HepG2 (cell line): ENCODE data around the gene PRKN. TPM values are rescaled to one million over a fixed set of nuclear protein-coding genes. Genes with fewer than 3 reads are reported as not detected.

ENCODE experiments used
- CBX2 ChIP-seq, 2 experiments: fragments of 200-600 bp in 1 of 2; sonication (generic); formaldehyde crosslinking in 1 of 2; IDR thresholded peaks; 2 replicates each; pipeline versions ENCODE4 v1.7.0 to v1.8.1; 2018 to 2022; ENCODE audit warnings: low read depth in 2 of 2, low read length in 1 of 2, mild to moderate bottlenecking in 1 of 2, missing genetic modification reagents in 1 of 2
- FOXJ3 ChIP-seq: sonication (generic); formaldehyde crosslinking; IDR thresholded peaks from 2 replicates; pipeline ENCODE4 v1.4.0; 2020; ENCODE audit warnings: missing genetic modification reagents, mild to moderate bottlenecking, borderline replicate concordance
- FOXP1 ChIP-seq, 2 experiments: fragments of 450-650 bp in 1 of 2; IDR thresholded peaks; 2 replicates each; pipeline ENCODE4 v1.6.1; 2017 to 2018; ENCODE audit warnings: antibody characterized with exemption in 1 of 2
- HHEX ChIP-seq: IDR thresholded peaks from 2 replicates; pipeline ENCODE4 v1.6.1; 2016; ENCODE audit warnings: control low read depth
- KLF12 ChIP-seq: sonication (generic); formaldehyde crosslinking; IDR thresholded peaks from 2 replicates; pipeline ENCODE4 v1.4.0; 2020; ENCODE audit warnings: missing genetic modification reagents, borderline replicate concordance
- NR2F2 ChIP-seq: IDR thresholded peaks from 2 replicates; pipeline ENCODE4 v1.6.1; 2012; ENCODE audit warnings: low read depth, inconsistent platforms, borderline replicate concordance
- SOX13 ChIP-seq, 3 experiments: fragments of 450-650 bp in 1 of 3; sonication (generic) in 1 of 3; formaldehyde crosslinking in 1 of 3; IDR thresholded peaks in 2 of 3; conservative IDR thresholded peaks in 1 of 3; 2 replicates each; pipeline versions ENCODE4 v1.5.0 to v1.6.1; 2016 to 2020; ENCODE audit warnings: antibody characterized with exemption in 1 of 3, mild to moderate bottlenecking in 1 of 3, missing compliant biosample characterization in 1 of 3, missing genetic modification reagents in 1 of 3, moderate library complexity in 1 of 3
- ZNF101 ChIP-seq: sonication (generic); formaldehyde crosslinking; IDR thresholded peaks from 2 replicates; pipeline ENCODE4 v1.4.0; 2020; ENCODE audit warnings: mild to moderate bottlenecking, low read depth, missing genetic modification reagents, borderline replicate concordance
- ZNF12 ChIP-seq: sonication (generic); formaldehyde crosslinking; IDR thresholded peaks from 2 replicates; pipeline ENCODE4 v1.5.0; 2020; ENCODE audit warnings: missing genetic modification reagents
- ZNF605 ChIP-seq: sonication (generic); formaldehyde crosslinking; IDR thresholded peaks from 2 replicates; pipeline ENCODE4 v1.8.0; 2022; ENCODE audit warnings: mild to moderate bottlenecking, missing genetic modification reagents
- ZNF674 ChIP-seq: sonication (generic); formaldehyde crosslinking; IDR thresholded peaks from 2 replicates; pipeline ENCODE4 v1.5.0; 2020; ENCODE audit warnings: low read depth, mild to moderate bottlenecking, missing genetic modification reagents
- polyA plus RNA-seq, 8 experiments: library from polyadenylated mRNA; depleted of rRNA in 3 of 8; stranded (reverse) in 7 of 8; unstranded in 1 of 8; fragments of >200 nt; fragmentation: Illumina TruSeq in 4 of 8; extraction: Trizol in 4 of 8; gene quantifications; 2 replicates each; pipeline versions ENCODE4 v1.2.1 to v1.2.3, GENCODE V29; 2011 to 2016; ENCODE audit warnings: low read depth in 4 of 8, missing spikeins in 1 of 8, mixed read lengths in 1 of 8; ENCODE audit not compliant: insufficient read depth in 1 of 8
- total RNA-seq, 5 experiments: library from RNA; depleted of rRNA; stranded (reverse); fragments of >200 nt; fragmentation: Illumina TruSeq; extraction: Trizol; gene quantifications; 2 replicates each; pipeline ENCODE4 v1.2.3, GENCODE V29; 2016; ENCODE audit warnings: low read depth in 1 of 5
- TF ChIP-seq, protein P1 (sequence below): sonication (generic); formaldehyde crosslinking; IDR thresholded peaks from 2 replicates; pipeline ENCODE4 v1.5.0; 2020; ENCODE audit warnings: mild to moderate bottlenecking, missing genetic modification reagents, borderline replicate concordance
- TF ChIP-seq, protein P2 (sequence below): sonication (generic); formaldehyde crosslinking; IDR thresholded peaks from 2 replicates; pipeline ENCODE4 v1.8.1; 2023; ENCODE audit warnings: missing genetic modification reagents, inconsistent platforms, borderline replicate concordance
- TF ChIP-seq, protein P3 (sequence below): sonication (generic); formaldehyde crosslinking; IDR thresholded peaks from 2 replicates; pipeline ENCODE4 v1.5.1; 2020; ENCODE audit warnings: mild to moderate bottlenecking, missing genetic modification reagents, borderline replicate concordance
- TF ChIP-seq, protein P4 (sequence below): sonication (generic); formaldehyde crosslinking; IDR thresholded peaks from 2 replicates; pipeline ENCODE4 v1.4.0; 2020; ENCODE audit warnings: missing genetic modification reagents, borderline replicate concordance

The PRKN gene
- total and polyA plus RNA-seq, 2 of the 13 experiments (the other 11 are each of a cell fraction or from before 2014, with no cell fraction given): 0.31 to 0.44 TPM

DNA sequence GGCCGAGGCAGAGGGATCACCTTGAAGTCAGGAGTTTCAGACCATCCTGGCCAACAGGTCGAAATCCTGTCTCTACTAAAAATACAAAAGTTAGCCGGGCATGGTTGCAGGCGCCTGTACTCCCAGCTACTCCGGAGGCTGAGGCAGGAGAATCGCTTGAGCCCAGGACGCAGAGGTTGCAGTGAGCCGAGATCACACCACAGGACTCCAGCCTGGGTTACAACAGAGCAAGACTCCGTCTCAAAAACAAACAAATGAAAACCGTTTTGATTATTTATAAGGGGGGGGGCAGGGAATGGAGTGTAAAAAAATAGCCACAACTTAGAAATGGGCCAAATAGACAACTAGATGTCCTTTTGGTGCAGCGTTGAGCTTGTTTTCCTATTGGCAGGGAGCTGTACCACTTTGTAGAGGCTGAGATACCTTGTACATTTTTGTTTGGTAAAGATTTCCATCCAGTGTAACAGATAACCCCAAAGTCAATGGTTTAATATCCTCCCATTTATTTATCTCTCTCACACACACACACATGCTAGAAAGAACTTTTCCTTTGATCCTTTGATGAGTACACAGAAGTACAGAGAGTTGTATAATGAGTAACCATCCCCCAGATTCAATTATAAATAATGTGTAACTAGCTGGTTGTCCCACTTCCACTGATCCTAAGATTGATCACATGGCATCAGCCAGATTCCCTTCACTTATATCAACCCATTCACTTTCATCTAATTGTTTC lies 477.5 kb downstream of the PRKN start (continued):
- TF ChIP-seq, protein P1, sequence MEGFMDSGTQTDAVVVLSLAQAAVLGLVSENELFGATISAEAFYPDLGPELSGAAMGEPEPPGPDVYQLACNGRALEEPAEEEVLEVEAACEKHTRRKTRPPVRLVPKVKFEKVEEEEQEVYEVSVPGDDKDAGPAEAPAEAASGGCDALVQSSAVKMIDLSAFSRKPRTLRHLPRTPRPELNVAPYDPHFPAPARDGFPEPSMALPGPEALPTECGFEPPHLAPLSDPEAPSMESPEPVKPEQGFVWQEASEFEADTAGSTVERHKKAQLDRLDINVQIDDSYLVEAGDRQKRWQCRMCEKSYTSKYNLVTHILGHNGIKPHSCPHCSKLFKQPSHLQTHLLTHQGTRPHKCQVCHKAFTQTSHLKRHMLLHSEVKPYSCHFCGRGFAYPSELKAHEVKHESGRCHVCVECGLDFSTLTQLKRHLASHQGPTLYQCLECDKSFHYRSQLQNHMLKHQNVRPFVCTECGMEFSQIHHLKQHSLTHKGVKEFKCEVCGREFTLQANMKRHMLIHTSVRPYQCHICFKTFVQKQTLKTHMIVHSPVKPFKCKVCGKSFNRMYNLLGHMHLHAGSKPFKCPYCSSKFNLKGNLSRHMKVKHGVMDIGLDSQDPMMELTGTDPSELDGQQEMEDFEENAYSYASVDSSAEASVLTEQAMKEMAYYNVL (CRISPR knock-in tag): no peak
- TF ChIP-seq SOX13 (IDR thresholded peaks at IDR 0.05) (no peak), SOX13 (CRISPR knock-in tag; conservative IDR thresholded peaks at IDR 0.05 in 1 of 2, IDR thresholded peaks at IDR 0.05 in 1 of 2) (peak in 1 of 2 experiments; percentile 62; a peak in 1 of 4 replicates), CBX2 (IDR thresholded peaks at IDR 0.05; ENCODE audit: low read depth, low read length) (no peak), CBX2 (CRISPR knock-in tag; IDR thresholded peaks at IDR 0.05; ENCODE audit: low read depth) (no peak), ZNF12 (CRISPR knock-in tag) (no peak), ZNF101 (no peak), ZNF605 (CRISPR knock-in tag) (no peak), KLF12 (CRISPR knock-in tag) (no peak), ZNF674 (CRISPR knock-in tag) (no peak), HHEX (CRISPR knock-in tag) (peak; percentile 14; the same call in 1 of the 2 replicates), NR2F2 (peak; percentile 32; the same call in 1 of the 2 replicates), FOXJ3 (CRISPR knock-in tag) (0 out of 2 replicates have a peak, but pooled peaks have one; percentile 13), FOXP1 (IDR thresholded peaks at IDR 0.05) (no peak), FOXP1 (CRISPR knock-in tag; IDR thresholded peaks at IDR 0.05) (peak; percentile 80; the same call in 1 of the 2 replicates)
- TF ChIP-seq, protein P2, sequence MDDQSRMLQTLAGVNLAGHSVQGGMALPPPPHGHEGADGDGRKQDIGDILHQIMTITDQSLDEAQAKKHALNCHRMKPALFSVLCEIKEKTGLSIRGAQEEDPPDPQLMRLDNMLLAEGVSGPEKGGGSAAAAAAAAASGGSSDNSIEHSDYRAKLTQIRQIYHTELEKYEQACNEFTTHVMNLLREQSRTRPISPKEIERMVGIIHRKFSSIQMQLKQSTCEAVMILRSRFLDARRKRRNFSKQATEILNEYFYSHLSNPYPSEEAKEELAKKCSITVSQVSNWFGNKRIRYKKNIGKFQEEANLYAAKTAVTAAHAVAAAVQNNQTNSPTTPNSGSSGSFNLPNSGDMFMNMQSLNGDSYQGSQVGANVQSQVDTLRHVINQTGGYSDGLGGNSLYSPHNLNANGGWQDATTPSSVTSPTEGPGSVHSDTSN (CRISPR knock-in tag): no peak
- TF ChIP-seq, protein P3, sequence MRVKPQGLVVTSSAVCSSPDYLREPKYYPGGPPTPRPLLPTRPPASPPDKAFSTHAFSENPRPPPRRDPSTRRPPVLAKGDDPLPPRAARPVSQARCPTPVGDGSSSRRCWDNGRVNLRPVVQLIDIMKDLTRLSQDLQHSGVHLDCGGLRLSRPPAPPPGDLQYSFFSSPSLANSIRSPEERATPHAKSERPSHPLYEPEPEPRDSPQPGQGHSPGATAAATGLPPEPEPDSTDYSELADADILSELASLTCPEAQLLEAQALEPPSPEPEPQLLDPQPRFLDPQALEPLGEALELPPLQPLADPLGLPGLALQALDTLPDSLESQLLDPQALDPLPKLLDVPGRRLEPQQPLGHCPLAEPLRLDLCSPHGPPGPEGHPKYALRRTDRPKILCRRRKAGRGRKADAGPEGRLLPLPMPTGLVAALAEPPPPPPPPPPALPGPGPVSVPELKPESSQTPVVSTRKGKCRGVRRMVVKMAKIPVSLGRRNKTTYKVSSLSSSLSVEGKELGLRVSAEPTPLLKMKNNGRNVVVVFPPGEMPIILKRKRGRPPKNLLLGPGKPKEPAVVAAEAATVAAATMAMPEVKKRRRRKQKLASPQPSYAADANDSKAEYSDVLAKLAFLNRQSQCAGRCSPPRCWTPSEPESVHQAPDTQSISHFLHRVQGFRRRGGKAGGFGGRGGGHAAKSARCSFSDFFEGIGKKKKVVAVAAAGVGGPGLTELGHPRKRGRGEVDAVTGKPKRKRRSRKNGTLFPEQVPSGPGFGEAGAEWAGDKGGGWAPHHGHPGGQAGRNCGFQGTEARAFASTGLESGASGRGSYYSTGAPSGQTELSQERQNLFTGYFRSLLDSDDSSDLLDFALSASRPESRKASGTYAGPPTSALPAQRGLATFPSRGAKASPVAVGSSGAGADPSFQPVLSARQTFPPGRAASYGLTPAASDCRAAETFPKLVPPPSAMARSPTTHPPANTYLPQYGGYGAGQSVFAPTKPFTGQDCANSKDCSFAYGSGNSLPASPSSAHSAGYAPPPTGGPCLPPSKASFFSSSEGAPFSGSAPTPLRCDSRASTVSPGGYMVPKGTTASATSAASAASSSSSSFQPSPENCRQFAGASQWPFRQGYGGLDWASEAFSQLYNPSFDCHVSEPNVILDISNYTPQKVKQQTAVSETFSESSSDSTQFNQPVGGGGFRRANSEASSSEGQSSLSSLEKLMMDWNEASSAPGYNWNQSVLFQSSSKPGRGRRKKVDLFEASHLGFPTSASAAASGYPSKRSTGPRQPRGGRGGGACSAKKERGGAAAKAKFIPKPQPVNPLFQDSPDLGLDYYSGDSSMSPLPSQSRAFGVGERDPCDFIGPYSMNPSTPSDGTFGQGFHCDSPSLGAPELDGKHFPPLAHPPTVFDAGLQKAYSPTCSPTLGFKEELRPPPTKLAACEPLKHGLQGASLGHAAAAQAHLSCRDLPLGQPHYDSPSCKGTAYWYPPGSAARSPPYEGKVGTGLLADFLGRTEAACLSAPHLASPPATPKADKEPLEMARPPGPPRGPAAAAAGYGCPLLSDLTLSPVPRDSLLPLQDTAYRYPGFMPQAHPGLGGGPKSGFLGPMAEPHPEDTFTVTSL (CRISPR knock-in tag): peak; percentile 64; the same call in 1 of the 2 replicates
- TF ChIP-seq, protein P4, sequence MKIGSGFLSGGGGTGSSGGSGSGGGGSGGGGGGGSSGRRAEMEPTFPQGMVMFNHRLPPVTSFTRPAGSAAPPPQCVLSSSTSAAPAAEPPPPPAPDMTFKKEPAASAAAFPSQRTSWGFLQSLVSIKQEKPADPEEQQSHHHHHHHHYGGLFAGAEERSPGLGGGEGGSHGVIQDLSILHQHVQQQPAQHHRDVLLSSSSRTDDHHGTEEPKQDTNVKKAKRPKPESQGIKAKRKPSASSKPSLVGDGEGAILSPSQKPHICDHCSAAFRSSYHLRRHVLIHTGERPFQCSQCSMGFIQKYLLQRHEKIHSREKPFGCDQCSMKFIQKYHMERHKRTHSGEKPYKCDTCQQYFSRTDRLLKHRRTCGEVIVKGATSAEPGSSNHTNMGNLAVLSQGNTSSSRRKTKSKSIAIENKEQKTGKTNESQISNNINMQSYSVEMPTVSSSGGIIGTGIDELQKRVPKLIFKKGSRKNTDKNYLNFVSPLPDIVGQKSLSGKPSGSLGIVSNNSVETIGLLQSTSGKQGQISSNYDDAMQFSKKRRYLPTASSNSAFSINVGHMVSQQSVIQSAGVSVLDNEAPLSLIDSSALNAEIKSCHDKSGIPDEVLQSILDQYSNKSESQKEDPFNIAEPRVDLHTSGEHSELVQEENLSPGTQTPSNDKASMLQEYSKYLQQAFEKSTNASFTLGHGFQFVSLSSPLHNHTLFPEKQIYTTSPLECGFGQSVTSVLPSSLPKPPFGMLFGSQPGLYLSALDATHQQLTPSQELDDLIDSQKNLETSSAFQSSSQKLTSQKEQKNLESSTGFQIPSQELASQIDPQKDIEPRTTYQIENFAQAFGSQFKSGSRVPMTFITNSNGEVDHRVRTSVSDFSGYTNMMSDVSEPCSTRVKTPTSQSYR (CRISPR knock-in tag): no peak
